IPS-15b (cell line): ENCODE measurements around the gene CD59.
A peak's percentile ranks its signal among the peaks of the same experiment; 100 is the strongest.

Source experiments
- H3K27me3 ChIP-seq: one replicate; pipeline ENCODE4 v1.6.1; 2013; ENCODE audit warnings: low read length; ENCODE audit not compliant: control insufficient read depth, insufficient read depth
- H3K36me3 ChIP-seq: one replicate; pipeline ENCODE4 v1.6.1; 2013; ENCODE audit warnings: low read length; ENCODE audit not compliant: control insufficient read depth, insufficient read depth
- H3K4me1 ChIP-seq: one replicate; pipeline ENCODE4 v1.6.1; 2013; ENCODE audit warnings: mild to moderate bottlenecking, low read length; ENCODE audit not compliant: control insufficient read depth, insufficient read depth
- H3K4me3 ChIP-seq: one replicate; pipeline ENCODE4 v1.5.1; 2013; ENCODE audit warnings: low read depth, low read length
- H3K9ac ChIP-seq: one replicate; pipeline ENCODE4 v1.6.1; 2013; ENCODE audit warnings: low read depth, mild to moderate bottlenecking, low read length
- H3K9me3 ChIP-seq: one replicate; pipeline ENCODE4 v1.6.1; 2013; ENCODE audit warnings: mild to moderate bottlenecking, low read length; ENCODE audit not compliant: control insufficient read depth, insufficient read depth

CD59 gene, protein sequence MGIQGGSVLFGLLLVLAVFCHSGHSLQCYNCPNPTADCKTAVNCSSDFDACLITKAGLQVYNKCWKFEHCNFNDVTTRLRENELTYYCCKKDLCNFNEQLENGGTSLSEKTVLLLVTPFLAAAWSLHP

GRCh38 chr11:33736148-33736812, at the start of gene CD59:
Gene CD59, minus strand, starts transcription at chr11:33736423. Its CDS starts 13,978 bp downstream, at chr11:33722445.
- Histone ChIP-seq H3K9ac (peak within 1 kb of the TSS; percentile 57), H3K9me3 (no peaks in the 10 kb centered on the region), H3K4me3 (peak within 1 kb of the TSS; percentile 67), H3K4me1 (peaks cover 9% of the 10 kb centered on the region), H3K27me3 (peaks cover 10% of the 10 kb centered on the region), H3K36me3 (no peaks in the 10 kb centered on the region)

- no peak overlapping the region for H3K9ac ChIP-seq
- no peaks in the 10 kb centered on the region for H3K36me3 ChIP-seq
- no peaks in the 10 kb centered on the region for H3K4me1 ChIP-seq
- H3K9me3 ChIP-seq = no peaks in the 10 kb centered on the region
- H3K4me3 ChIP-seq = no peak overlapping the region
- no peaks in the 10 kb centered on the region for H3K27me3 ChIP-seq
Observed at GRCh38 chr11:33785609-33786008, 49.4 kb upstream of the CD59 start.

- no peak overlapping the region for H3K9ac ChIP-seq
- H3K4me1 ChIP-seq = peaks cover 13% of the 10 kb centered on the region
- no peaks in the 10 kb centered on the region for H3K9me3 ChIP-seq
- peaks cover 14% of the 10 kb centered on the region for H3K27me3 ChIP-seq
- H3K4me3 ChIP-seq = no peak overlapping the region
- no peaks in the 10 kb centered on the region for H3K36me3 ChIP-seq
Observed at GRCh38 chr11:33779849-33780528, 43.8 kb upstream of the CD59 start.

- H3K27me3 ChIP-seq = peaks cover 20% of the 10 kb centered on the region
- no peaks in the 10 kb centered on the region for H3K36me3 ChIP-seq
- H3K4me1 ChIP-seq = peaks cover 13% of the 10 kb centered on the region
- no peaks in the 10 kb centered on the region for H3K9me3 ChIP-seq
- H3K4me3 ChIP-seq = no peak overlapping the region
- H3K9ac ChIP-seq = no peak overlapping the region
Observed at GRCh38 chr11:33778675-33779074, 42.5 kb upstream of the CD59 start.

DNA sequence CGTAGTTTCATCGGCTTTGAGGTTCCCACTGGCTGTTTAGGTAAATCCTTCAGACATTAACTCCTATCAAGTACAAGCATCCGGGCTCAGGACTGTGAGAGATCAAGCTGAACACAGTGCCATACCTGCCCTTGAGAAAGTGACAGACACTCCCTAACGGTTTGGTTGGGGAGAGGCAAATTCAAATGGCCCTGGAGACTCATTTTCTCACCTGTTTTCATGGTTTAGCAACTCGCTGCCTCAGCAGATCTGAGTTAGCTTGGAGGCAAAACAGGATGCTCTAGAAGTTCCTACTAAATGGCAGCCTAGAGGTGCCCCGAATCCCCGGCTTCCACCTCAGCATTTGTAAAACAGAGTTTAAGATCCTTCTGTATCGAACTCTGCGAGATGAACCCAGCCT, 41.7 kb upstream of the CD59 start:
- Histone ChIP-seq H3K9ac (no peak overlapping the region), H3K27me3 (peaks cover 28% of the 10 kb centered on the region), H3K36me3 (no peaks in the 10 kb centered on the region), H3K9me3 (no peaks in the 10 kb centered on the region), H3K4me1 (peaks cover 13% of the 10 kb centered on the region), H3K4me3 (no peak overlapping the region)

- Histone ChIP-seq H3K9ac (no peak overlapping the region), H3K4me1 (peaks cover 13% of the 10 kb centered on the region), H3K27me3 (peaks cover 32% of the 10 kb centered on the region), H3K9me3 (no peaks in the 10 kb centered on the region), H3K36me3 (no peaks in the 10 kb centered on the region), H3K4me3 (no peak overlapping the region)
Observed at GRCh38 chr11:33775832-33776470, 39.7 kb upstream of the CD59 start.

- no peaks in the 10 kb centered on the region for H3K9me3 ChIP-seq
- peaks cover 13% of the 10 kb centered on the region for H3K4me1 ChIP-seq
- H3K9ac ChIP-seq = no peak overlapping the region
- H3K36me3 ChIP-seq = no peaks in the 10 kb centered on the region
- H3K4me3 ChIP-seq = peak overlapping the region; percentile 82
- H3K27me3 ChIP-seq = peaks cover 32% of the 10 kb centered on the region
Observed at GRCh38 chr11:33775467-33775807, 39.2 kb upstream of the CD59 start.

- Histone ChIP-seq H3K9ac (peak overlapping the region; percentile 56), H3K36me3 (no peaks in the 10 kb centered on the region), H3K9me3 (no peaks in the 10 kb centered on the region), H3K27me3 (peaks cover 32% of the 10 kb centered on the region), H3K4me3 (peak overlapping the region; percentile 82), H3K4me1 (peaks cover 11% of the 10 kb centered on the region)
Observed at GRCh38 chr11:33774736-33775466, 38.7 kb upstream of the CD59 start.

- Histone ChIP-seq H3K36me3 (no peaks in the 10 kb centered on the region), H3K9me3 (no peaks in the 10 kb centered on the region), H3K4me3 (peak within 1 kb of the TSS; percentile 84), H3K4me1 (peaks cover 11% of the 10 kb centered on the region), H3K9ac (peak within 1 kb of the TSS; percentile 56), H3K27me3 (peaks cover 32% of the 10 kb centered on the region)
Observed at GRCh38 chr11:33773987-33774735, 37.9 kb upstream of the CD59 start, which contains the start of gene FBXO3. Gene FBXO3, minus strand, starts transcription at chr11:33774520. Its CDS starts 23 bp downstream, at chr11:33774497.

GRCh38 chr11:33773404-33773986, 37.3 kb upstream of the CD59 start:
- Histone ChIP-seq H3K9ac (no peak overlapping the region), H3K4me3 (peak overlapping the region; percentile 84), H3K9me3 (no peaks in the 10 kb centered on the region), H3K4me1 (peaks cover 11% of the 10 kb centered on the region), H3K36me3 (no peaks in the 10 kb centered on the region), H3K27me3 (peaks cover 32% of the 10 kb centered on the region)
